ENCODE results near the gene GJA1. TPM values are rescaled to one million over a fixed set of nuclear protein-coding genes. Genes with fewer than 3 reads are reported as not detected.

GJA1 gene
- total and polyA plus RNA-seq, 2 of the 4 experiments (the other 2 are of a cell fraction): 180 to 323 TPM

DNA sequence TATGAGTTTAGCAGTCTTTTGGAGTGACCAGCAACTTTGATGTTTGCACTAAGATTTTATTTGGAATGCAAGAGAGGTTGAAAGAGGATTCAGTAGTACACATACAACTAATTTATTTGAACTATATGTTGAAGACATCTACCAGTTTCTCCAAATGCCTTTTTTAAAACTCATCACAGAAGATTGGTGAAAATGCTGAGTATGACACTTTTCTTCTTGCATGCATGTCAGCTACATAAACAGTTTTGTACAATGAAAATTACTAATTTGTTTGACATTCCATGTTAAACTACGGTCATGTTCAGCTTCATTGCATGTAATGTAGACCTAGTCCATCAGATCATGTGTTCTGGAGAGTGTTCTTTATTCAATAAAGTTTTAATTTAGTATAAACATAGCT lies 13.9 kb downstream of the GJA1 start:
- Histone ChIP-seq H3K27ac (ENCODE audit: insufficient read depth, low read length) (no peak overlapping the region), H2AK9ac (replicated peaks; ENCODE audit: low read depth, low read length, poor library complexity) (no peak overlapping the region), H2BK15ac (ENCODE audit: low read depth, low read length) (no peak overlapping the region), H2BK120ac (ENCODE audit: low read depth, low read length) (no peak overlapping the region), H3K36me3 (ENCODE audit: control insufficient read depth, insufficient read depth, low read length) (peaks cover 25% of the 10 kb centered on the region), H3K9me3 (ENCODE audit: control insufficient read depth, insufficient read depth, low read length) (no peaks in the 10 kb centered on the region), H3K27me3 (ENCODE audit: control insufficient read depth, insufficient read depth, low read length) (no peaks in the 10 kb centered on the region), H3K23ac (ENCODE audit: low read depth, low read length) (no peak overlapping the region), H3K4me2 (ENCODE audit: low read depth, low read length) (no peak overlapping the region), H3K9me1 (ENCODE audit: insufficient read depth, low read length) (0 out of 2 replicates have a peak, but pooled peaks cover 6% of the 10 kb centered on the region), H4K8ac (ENCODE audit: low read depth in 2 of 2, low read length in 2 of 2) (no peak overlapping the region), H3K4me3 (ENCODE audit: insufficient read depth, low read depth, low read length) (no peak overlapping the region), H3K9ac (ENCODE audit: low read depth, low read length) (no peak overlapping the region), H3K14ac (replicated peaks; ENCODE audit: low read depth, low read length) (no peak overlapping the region), H4K5ac (ENCODE audit: low read depth, low read length) (no peak overlapping the region), H3K4ac (ENCODE audit: low read depth, low read length) (no peak overlapping the region), H4K20me1 (ENCODE audit: insufficient read depth, low read length) (peaks cover 34% of the 10 kb centered on the region), H4K91ac (ENCODE audit: insufficient read depth, low read depth, low read length) (no peak overlapping the region), H3K79me1 (ENCODE audit: low read depth in 1 of 2, low read length in 2 of 2) (peaks cover 14 to 39% of the 10 kb centered on the region in 2 experiments; a peak in 3 of 4 replicates), H3K4me1 (ENCODE audit: control insufficient read depth, insufficient read depth, low read length) (0 out of 2 replicates have a peak, but pooled peaks cover 3% of the 10 kb centered on the region), H2AK5ac (ENCODE audit: low read depth, low read length) (no peak overlapping the region), H2AFZ (replicated peaks; ENCODE audit: low read length, poor library complexity) (no peak overlapping the region), H3K18ac (ENCODE audit: low read depth, low read length) (no peak overlapping the region), H2BK5ac (ENCODE audit: low read depth, low read length, poor library complexity, severe bottlenecking) (peak overlapping the region; percentile 59), H2BK20ac (ENCODE audit: low read depth, low read length) (no peak overlapping the region), H3K56ac (ENCODE audit: extremely low read depth, insufficient read depth, low read length) (no peak overlapping the region)
- dilution Hi-C loops (cut with HindIII; ENCODE audit: low sequenced_read_pairs, unreplicated experiment): no loop called here
- POLR2A ChIA-PET (ENCODE audit: unreplicated experiment): no interaction called here
- TF ChIP-seq RFX5 (IDR thresholded peaks at IDR 0.05; ENCODE audit: low read depth, low read length) (no peak), SMC3 (IDR thresholded peaks at IDR 0.05; ENCODE audit: low read depth, low read length) (no peak), POLR2A (IDR thresholded peaks at IDR 0.05; ENCODE audit: low read depth, low read length) (no peak), NFE2L2 (IDR thresholded peaks at IDR 0.05; ENCODE audit: low read depth, low read length) (no peak), MAFK (IDR thresholded peaks at IDR 0.05; ENCODE audit: low read depth, low read length) (peak; percentile 94), BHLHE40 (IDR thresholded peaks at IDR 0.05; ENCODE audit: low read depth, low read length) (no peak)
- TF ChIP-seq, protein P1, sequence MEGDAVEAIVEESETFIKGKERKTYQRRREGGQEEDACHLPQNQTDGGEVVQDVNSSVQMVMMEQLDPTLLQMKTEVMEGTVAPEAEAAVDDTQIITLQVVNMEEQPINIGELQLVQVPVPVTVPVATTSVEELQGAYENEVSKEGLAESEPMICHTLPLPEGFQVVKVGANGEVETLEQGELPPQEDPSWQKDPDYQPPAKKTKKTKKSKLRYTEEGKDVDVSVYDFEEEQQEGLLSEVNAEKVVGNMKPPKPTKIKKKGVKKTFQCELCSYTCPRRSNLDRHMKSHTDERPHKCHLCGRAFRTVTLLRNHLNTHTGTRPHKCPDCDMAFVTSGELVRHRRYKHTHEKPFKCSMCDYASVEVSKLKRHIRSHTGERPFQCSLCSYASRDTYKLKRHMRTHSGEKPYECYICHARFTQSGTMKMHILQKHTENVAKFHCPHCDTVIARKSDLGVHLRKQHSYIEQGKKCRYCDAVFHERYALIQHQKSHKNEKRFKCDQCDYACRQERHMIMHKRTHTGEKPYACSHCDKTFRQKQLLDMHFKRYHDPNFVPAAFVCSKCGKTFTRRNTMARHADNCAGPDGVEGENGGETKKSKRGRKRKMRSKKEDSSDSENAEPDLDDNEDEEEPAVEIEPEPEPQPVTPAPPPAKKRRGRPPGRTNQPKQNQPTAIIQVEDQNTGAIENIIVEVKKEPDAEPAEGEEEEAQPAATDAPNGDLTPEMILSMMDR (conservative IDR thresholded peaks at IDR 0.05; ENCODE audit: low read depth, low read length): no peak
- DNase-seq (no peak), ATAC-seq (ENCODE audit: low read depth) (no peak)
- in situ Hi-C loops (cut with MboI; ENCODE audit: low sequenced_read_pairs): no loop called here
- intact Hi-C loops (cut with micrococcal nuclease): no loop called here
- no TSS peak for BruUV-seq (replicated peaks)
- CTCF ChIA-PET: no interaction called here
- no CpG with 5 or more reads among the region's 1 CpG for WGBS, 2 experiments (ENCODE audit: extremely low coverage in 2 of 2, insufficient read length in 1 of 2)

Measured in IMR-90 (cell line).